ENCODE results near the gene MUC6. TPM values are rescaled to one million over a fixed set of nuclear protein-coding genes. Genes with fewer than 3 reads are reported as not detected.
A peak's percentile ranks its signal among the peaks of the same experiment; 100 is the strongest.

MUC6 gene
- total RNA-seq, 2 donors from 2014 or later, result not detected

DNA sequence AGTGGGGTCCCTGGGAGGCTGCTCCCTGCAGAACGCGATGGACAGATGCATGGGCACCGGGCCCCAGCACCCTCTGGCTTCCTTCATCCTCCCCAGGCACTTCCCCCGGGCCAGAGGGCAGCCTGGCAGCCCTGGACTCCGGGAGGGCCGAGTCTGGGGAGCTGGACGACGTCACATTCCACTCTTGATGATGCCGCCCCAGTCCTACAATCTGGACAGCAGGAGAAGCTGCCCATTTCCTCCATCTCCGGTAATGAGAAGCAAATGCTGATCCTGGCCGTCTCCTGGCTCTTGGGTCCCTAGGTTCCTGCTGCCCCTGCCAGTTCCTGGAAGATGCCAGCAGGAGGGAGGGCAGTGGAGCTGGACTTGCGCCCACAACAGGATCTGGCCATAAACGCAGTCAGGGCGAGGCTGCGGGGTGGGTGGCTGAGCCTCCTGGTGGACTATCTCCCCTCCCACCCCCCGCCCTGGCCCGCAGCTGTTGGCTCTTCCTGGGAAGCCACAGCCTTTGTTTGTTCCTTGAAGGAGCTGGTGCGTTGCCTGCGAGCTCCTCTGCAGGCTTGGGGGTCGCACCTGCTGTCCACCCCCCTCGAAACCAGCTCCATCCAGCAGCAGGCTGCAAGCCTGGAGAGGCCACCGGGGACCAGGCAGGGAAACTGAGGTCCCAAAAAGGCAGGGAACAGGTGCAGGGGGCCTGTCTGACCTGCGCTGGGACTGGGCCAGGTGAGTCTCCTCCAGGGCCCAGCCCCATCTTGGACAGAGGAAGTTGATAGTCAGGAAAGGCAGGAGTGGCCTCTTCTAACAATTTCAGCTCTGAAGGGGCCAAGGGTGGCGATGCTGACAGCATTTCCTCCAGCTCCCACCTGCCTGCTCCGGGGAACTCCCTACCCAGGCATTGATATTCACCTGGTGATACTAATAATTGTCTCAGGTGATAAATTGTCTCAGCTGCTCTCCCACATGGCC lies 17.9 kb upstream of the MUC6 start:
- DNase-seq (ENCODE audit: low spot score), result peak; percentile 73
- intact Hi-C loops (cut with DNase I), result loop anchor here in 1 of 2 donors (5.0 kb wide), 1 partner anchor 202 kb away; no protein-coding TSS in a partner anchor

DNA sequence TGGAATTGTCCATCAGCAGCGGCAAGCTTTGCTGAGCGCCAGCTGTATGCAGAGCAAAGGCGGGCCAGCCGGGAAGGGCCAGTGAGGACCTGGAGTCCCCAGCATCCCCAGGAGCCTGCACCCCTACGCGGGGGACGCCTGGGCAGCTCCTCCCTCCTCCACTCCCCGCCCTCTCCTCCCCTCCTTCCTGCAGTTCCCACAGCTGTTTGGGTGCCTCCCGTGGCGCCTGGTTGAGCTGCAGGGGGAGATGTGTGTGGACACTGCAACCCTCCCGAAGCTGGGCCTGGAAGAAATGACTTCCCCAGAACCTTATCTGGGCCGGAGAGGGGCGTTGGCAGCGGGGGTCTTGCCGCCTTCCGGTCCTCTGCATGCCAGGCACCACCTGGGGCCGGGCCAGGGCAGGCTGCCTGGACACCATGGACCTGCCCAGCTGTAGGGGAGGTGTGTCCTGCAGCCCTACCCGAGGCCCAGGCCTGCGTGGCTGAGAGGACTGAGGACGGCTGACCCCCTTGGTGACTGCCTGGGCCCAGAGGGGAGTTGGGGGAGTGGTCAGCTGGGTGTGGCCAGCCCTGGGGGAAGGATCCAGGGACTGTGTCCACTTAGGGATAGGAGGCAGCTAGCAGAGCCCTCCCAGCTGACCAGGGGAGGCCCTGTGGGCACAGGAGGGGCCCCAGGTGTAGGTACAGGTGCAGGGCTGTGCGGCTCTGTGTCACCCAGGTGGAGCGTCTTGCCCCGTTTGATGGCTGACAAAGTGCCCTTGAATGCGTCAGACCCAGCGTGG lies 16.8 kb upstream of the MUC6 start:
- peak; percentile 77 for DNase-seq (ENCODE audit: low spot score)
- intact Hi-C loops (cut with DNase I), result loop anchor here in 1 of 2 donors (5.0 kb wide), 1 partner anchor 201 kb away; no protein-coding TSS in a partner anchor

DNA sequence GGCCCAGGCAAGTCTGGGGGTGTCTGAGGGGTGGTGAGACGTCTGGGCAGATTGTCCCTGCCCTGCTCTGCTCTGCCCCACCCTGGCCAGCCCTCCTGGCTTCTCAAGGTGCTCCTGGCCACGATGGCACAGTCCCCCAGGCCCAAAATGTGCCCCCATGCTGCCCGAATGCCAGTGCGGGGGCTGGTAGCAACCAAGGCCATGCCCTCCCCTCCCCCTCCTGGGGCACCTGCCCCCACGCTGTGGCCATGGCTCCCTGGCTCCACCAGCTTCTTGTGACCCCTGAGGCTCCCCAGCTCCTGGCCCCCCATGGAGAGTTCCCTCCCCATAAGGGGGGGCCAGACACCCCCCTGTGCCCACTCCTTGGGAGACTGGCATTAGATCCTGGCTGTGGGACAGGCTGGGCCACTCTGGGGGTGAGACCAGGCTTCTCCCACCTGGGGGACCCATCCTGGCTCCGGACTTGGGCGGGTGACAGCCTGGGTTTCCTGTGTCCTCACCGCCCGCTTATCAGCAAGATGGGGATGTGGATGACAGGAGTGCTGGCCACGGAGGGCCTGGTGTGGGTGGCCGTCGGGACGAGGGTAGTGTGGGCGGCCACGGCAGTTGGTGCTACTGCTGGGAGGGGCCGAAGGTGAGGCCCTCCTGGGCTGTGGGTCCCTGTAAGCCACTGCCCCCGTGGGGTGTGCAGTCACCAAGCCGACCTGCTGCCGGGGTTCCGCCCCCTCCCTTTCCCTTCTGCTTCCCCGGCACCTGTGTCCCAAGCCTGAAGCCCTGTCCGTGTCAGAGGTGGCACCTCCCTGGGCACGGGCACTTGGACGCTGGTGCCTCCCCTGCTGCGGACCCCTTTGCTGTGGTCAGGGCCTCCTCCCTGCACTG lies 15.9 kb upstream of the MUC6 start:
- peak; percentile 73 for DNase-seq (ENCODE audit: low spot score)
- intact Hi-C loops (cut with DNase I), result loop anchor here in 1 of 2 donors (5.0 kb wide), 1 partner anchor 200 kb away; no protein-coding TSS in a partner anchor

DNA sequence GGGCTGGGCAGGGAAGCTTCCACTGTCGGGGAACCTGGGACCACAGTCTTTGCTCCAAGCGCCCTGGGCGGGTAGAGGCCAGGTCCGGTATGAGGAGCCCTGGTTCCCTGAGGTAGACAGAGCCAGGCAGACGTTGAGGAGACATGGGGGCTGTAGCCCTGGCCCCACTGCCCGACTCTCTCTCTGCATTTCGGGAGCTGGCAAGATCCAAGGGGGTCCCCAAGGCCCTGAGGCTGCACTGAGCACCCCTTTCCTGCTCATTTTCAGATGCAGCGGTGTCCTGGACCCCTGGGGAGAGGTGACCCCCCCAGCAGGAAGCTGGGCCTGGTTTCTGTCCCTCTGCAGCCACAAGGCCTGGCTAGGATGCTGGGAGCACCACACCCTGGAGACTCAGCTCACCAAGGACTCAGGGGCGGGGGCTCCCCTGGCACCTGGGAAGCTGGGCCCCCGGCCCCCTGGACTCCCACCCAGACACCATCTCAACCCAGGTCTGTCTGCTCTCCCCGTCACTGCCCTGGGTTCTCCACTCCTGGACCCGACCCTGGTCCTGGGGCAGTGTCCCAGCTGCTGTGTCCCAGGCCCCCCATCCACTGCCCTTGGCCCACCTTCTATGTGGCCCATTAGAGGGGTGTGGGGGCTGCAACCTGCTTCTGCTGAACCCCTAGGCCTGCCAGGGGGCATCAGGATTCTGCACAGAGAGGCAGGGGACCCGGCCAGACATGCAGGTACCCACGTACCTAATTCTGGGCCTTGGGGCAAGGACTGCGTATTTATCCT lies 15.0 kb upstream of the MUC6 start:
- intact Hi-C loops (cut with DNase I), result loop anchor here in 1 of 2 donors (5.0 kb wide), 1 partner anchor 199 kb away; no protein-coding TSS in a partner anchor
- peak; percentile 66 for DNase-seq (ENCODE audit: low spot score)

DNA sequence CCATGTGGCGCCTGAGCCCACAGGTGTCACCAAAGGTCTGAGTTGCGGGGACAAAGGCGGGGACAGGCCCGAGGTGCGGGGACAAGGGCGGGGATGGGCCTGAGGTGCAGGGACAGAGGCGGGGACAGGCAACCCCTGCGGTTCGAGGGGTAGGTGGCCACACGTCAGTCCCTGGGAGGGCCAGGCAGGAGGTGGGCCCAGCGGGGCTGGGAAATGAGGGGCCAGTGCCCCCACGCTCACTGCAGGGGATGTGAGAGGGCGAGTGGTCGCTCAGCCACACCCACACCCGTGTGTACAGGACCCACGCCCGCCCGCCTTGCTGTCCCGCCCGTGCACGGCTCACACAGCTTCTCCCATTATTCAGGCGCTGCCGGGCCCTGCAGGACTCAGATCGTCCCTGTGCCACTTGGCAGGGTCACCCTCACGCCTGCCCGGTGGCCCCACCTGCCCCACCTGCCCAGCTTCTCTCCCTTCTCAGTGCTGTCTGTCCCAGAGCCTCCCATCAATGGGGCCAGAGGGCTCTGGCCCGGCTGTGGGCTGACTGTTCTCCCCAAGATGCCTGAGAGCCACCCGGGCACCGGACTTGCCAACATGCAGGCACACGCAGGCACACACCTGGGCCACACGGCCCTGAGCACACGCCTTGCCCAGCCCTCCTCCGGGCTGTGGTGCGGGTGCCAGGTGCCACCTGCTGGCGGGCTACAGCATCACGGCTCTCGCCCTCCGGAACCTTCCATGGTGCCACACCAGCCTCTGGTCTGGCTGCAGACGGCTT lies 14.2 kb upstream of the MUC6 start:
- DNase-seq (ENCODE audit: low spot score), result peak; percentile 86
- intact Hi-C loops (cut with DNase I), result loop anchor here in 1 of 2 donors (5.0 kb wide), 1 partner anchor 198 kb away; no protein-coding TSS in a partner anchor

DNA sequence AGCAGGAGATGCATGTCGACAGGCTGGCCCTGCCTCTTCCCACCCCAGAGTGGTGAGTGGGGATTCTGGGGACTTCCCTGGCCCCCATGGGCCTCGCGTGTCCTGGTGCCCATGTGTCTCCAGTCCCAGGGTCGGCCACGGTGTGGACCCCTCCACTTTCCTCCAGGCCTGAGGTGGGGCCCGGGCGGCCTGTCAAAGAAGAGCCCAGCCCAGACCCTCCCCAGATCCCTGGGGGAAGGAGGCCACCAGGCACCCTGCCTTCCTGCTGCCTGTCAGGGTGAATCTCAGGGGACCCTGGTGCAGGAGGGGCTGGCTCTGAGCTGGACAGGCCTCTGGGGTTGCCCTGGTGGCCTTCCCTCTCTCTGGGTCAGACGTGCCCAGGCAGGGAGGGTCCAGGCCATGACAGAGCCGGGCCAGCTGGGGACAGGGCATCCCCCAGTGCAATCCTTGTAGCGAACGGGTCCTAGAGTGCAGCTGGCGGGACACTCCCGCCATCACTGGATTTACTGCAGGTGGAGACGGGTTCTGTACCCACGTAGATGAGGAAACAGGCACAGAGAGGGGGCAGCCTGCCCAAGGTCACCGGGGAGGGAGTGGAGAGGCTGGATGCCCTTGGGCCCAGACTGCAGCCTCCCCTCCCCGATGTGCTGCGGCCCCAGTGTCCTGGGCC lies 13.5 kb upstream of the MUC6 start:
- intact Hi-C loops (cut with DNase I), result loop anchor here (5.0 to 10.0 kb wide), 2 partner anchors 185 to 198 kb away; no protein-coding TSS in a partner anchor
- DNase-seq (ENCODE audit: low spot score), result peak; percentile 80

DNA sequence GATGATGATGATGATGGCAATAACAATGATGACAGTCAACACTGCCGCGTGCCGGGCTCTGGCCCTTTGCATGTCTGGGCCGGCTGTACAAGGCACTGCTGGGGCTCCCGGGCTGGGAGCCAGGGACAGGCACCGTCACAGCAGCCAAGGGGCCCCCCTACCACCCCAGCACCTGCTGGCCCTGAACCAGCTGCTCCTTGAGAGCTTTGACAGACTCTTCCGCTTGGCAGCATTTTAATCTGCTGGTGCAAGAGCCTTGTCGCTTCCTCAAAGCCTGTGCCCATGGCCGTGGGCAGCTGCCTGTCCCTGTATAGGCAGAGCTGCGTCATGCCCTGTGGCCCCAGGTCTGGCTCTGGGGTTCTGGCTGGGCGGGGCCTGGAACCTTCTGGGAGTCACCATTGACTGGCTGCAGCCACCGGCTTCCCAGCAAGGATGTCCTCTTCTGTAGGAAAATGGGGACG lies 12.9 kb upstream of the MUC6 start:
- intact Hi-C loops (cut with DNase I), result loop anchor here in 1 of 2 donors (10.0 kb wide), 1 partner anchor 185 kb away; no protein-coding TSS in a partner anchor
- DNase-seq (ENCODE audit: low spot score), result peak; percentile 82

DNA sequence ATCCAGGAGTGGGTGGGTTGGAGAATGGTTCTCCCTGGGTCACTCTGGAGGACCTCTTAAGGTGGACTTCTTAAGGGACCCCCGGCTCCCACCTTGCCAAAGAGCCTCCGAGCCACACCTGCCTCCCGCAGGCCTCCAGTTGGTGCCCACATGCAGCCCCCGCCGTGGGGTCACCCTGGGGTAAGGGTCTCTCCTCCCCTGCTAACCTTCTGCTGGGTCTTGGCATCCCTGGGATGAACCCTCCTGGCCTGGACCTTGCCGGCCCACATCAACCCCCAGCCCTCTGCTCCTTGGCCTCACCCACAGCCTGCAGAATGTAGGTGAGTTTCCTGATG lies 12.5 kb upstream of the MUC6 start:
- no peak for DNase-seq (ENCODE audit: low spot score)
- intact Hi-C loops (cut with DNase I), result loop anchor here in 1 of 2 donors (10.0 kb wide), 1 partner anchor 184 kb away; no protein-coding TSS in a partner anchor

DNA sequence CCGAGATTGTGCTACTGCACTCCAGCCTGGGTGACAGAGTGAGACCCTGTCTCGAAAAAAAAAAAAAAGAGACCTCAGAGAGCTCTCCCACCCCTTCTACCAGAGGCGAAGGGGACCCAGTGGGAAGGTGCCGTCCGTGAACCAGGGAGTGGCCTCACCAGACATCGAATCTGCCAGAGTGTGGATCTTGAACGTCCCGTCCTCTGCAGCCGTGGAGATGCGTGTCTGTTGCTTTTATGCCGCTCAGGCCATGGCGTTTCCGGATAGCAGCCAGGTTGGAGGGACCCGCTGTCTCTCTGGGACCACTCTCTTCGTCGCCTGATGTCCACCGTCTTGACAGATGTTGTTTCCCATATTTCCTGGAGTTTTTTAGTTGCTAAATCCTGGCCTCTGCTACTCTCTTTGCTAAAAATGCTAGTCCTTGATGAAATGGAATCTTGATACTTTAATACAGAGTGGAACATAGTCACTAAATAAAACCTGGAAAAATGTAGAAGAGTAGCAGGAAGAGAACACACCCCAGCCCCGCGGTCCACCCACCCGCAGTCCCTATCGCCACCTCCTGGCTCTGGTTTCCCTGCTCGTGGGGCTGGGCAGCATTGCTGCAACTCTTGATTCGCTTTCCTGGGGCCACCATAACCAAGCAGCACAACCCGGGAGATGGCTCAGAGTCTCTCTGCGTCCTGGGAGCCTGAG lies 12.0 kb upstream of the MUC6 start:
- intact Hi-C loops (cut with DNase I), result loop anchor here in 1 of 2 donors (10.0 kb wide), 1 partner anchor 184 kb away; no protein-coding TSS in a partner anchor

DNA sequence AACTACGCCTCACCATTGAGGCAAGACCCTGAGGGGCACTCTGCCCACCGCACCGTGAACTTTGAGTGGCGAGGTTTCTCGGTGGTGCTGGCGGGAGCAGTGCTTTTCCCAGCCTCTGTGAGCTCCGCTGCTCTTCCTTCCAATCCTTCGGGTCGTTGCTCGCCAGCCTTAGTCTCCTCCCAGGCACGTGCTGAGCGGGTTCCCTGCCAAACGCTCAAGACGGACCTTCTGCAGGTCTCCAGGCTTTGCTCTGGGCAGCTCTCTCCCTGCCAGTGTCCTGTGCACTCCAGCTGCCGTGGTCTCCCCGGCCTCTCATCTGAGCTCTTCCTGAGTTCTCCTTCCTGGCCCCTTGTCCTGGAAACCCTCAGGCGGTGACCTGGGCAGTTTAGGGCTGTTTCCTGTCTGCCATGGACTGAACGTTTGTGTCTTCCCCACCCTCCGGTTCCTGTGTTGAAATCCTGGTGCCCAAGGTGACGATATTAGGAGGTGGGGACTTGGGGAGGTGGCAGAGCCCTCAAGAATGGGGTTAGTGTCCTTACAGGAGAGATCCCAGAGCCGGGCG lies 11.2 kb upstream of the MUC6 start:
- DNase-seq (ENCODE audit: low spot score), result no peak
- intact Hi-C loops (cut with DNase I), result loop anchor here in 1 of 2 donors (10.0 kb wide), 1 partner anchor 183 kb away; no protein-coding TSS in a partner anchor

More for the DNA sequence above, 12.0 kb upstream of the MUC6 start:
- no peak for DNase-seq (ENCODE audit: low spot score)

DNA sequence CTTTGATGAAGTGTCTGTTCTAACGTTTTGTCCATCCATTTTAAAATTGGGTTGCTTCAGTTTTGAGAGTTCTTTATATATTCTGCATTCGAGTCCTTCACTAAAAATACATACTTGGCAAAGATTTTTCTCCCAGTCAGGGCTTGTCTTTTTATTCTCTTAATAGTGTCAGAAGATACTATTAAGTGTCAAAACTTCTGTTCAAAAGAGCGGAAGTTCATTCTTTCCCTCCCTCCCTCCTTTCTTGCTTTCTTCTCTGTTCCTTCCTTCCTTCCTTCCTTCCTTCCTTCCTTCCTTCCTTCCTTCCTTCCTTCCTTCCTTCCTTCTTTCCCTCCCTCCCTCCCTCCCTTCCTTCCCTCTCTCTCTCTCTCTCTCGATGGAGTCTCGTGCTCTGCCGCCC lies 7.6 kb upstream of the MUC6 start:
- no peak for DNase-seq (ENCODE audit: low spot score)
- intact Hi-C loops (cut with DNase I), result loop anchor here in 1 of 2 donors (10.0 kb wide), 1 partner anchor 179 kb away; no protein-coding TSS in a partner anchor

DNA sequence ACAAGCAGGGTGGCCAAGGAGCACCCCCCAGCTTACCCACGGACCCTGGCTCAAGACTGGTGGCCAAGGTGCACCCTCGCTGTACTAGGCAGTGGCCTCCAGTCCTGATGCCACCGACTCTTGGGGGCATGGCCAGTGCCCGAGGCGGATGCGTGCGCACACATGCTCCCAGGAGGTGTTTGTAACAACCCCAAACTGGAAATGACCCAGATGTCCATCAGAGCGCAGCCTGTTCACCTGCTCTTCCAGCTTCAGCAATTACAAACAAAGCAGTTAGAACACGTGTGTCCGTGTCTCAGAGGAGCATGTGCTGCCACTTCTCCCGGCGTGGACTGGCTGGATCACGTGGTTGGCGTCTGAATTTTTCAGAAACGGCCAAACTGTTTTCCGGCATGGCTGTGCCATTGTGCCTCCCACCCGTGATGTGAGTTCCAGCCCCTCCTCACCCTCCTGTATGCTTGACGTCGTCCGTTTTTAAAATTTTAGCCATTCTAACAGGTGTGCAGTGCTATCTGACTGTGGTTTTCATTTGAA lies 7.1 kb upstream of the MUC6 start:
- intact Hi-C loops (cut with DNase I), result loop anchor here in 1 of 2 donors (10.0 kb wide), 1 partner anchor 179 kb away; no protein-coding TSS in a partner anchor
- DNase-seq (ENCODE audit: low spot score), result peak; percentile 69

DNA sequence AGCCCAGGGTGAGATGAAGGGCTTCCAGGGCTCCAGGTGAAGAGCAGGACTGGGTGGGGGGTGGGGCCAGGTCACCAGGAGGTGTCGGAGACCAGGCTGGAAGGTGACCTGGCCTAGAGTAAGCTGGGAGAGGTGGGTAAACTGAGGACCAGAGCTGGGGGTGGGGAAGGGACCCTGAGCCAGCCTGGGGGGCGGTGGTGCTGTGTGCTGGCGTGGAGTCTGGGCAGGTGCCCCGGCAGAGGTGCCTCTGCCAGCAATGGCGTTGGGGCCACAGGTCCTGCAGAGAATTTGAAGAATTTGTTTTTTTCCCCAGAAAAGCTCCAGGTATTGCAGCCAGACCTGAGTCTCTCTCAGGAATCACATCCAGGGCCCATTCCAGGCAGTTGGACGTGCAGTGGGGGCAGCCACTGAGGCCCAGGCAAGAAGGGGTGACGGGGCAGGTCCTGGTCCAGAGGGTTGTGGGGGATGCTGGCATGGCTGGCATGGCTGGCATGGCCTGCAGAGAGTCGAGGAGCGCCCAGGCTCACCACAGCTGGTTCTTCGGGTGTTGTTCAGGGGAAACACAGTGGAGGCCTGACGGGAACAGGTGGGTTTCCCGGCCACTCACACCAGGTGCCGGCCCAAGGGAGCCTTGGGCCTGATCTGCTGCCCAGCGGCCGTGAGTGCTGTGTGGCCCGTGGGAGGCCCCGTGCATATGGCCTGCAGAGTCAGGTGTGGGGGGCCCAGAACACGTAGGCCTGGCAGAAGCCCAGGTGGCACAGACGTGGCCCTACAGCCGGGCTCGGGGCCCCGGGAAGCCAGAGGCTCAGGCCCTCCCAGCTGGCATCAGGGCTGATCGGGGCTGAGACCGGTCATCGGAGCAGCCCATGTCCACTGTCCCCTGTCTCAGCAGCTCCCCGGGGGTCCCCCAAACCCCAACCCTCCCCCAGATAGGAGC lies 6.4 kb upstream of the MUC6 start:
- peak; percentile 76 for DNase-seq (ENCODE audit: low spot score)
- intact Hi-C loops (cut with DNase I), result loop anchor here in 1 of 2 donors (10.0 kb wide), 1 partner anchor 178 kb away; no protein-coding TSS in a partner anchor
